Measurements from ENCODE around the gene SAGE1.
"Not testable (repeated sequence)": the region's sequence is repeated elsewhere in the genome, so short reads cannot be mapped to it uniquely, and the experiment has no call there.

The SAGE1 gene

GRCh38 chrX:135893294-135893817, at the start of gene SAGE1, which contains the start of gene CT45A10:
Gene SAGE1, plus strand, starts transcription at chrX:135893716. Its CDS starts 2,527 bp downstream, at chrX:135896243.
Gene CT45A10, minus strand, starts transcription at chrX:135893444. Its CDS starts 8,100 bp downstream, at chrX:135885344.
- no peaks in the 10 kb centered on the region for H3K36me3 ChIP-seq (replicated peaks)
- in situ Hi-C loops (cut with MboI; ENCODE audit: low sequenced_read_pairs), result no loop called here
- no peak within 1 kb of the TSS for H3K4me3 ChIP-seq
- no peaks in the 10 kb centered on the region for H3K4me1 ChIP-seq
- no peak for DNase-seq (ENCODE audit: low spot score in 2 of 2)
- 0 out of 2 replicates have a peak, but pooled peaks cover 10% of the 10 kb centered on the region for H3K27me3 ChIP-seq (ENCODE audit: low read depth)
- no peaks in the 10 kb centered on the region for H3K9me3 ChIP-seq

- H3K4me3 ChIP-seq; H3K9me3 ChIP-seq; H3K36me3 ChIP-seq (replicated peaks); H3K27me3 ChIP-seq (ENCODE audit: low read depth); H3K4me1 ChIP-seq; DNase-seq (ENCODE audit: low spot score in 2 of 2); in situ Hi-C loops (cut with MboI; ENCODE audit: low sequenced_read_pairs): not testable (repeated sequence)
Observed at GRCh38 chrX:135854438-135854837, 39.1 kb upstream of the SAGE1 start, which contains the start of gene CT45A8. Gene CT45A8, minus strand, starts transcription at chrX:135854538. Its CDS starts 3,755 bp downstream, at chrX:135850783.

GRCh38 chrX:135871712-135872111, 21.8 kb upstream of the SAGE1 start, which contains the start of gene CT45A9:
Gene CT45A9, minus strand, starts transcription at chrX:135871812. Its CDS starts 3,751 bp downstream, at chrX:135868061.
- in situ Hi-C loops (cut with MboI; ENCODE audit: low sequenced_read_pairs); H3K36me3 ChIP-seq (replicated peaks): not testable (repeated sequence)

GRCh38 chrX:135882741-135883140, 10.8 kb upstream of the SAGE1 start:
- DNase-seq (ENCODE audit: low spot score in 2 of 2); H3K4me3 ChIP-seq; H3K4me1 ChIP-seq; H3K9me3 ChIP-seq; H3K36me3 ChIP-seq (replicated peaks); H3K27me3 ChIP-seq (ENCODE audit: low read depth); in situ Hi-C loops (cut with MboI; ENCODE audit: low sequenced_read_pairs): not testable (repeated sequence)

More at GRCh38 chrX:135871712-135872111, 21.8 kb upstream of the SAGE1 start, which contains the start of gene CT45A9:
- H3K9me3 ChIP-seq; H3K27me3 ChIP-seq (ENCODE audit: low read depth); H3K4me3 ChIP-seq; DNase-seq (ENCODE audit: low spot score in 2 of 2); H3K4me1 ChIP-seq: not testable (repeated sequence)

GRCh38 chrX:135888230-135888629, 5.3 kb upstream of the SAGE1 start:
- H3K9me3 ChIP-seq; H3K4me3 ChIP-seq; H3K27me3 ChIP-seq (ENCODE audit: low read depth); in situ Hi-C loops (cut with MboI; ENCODE audit: low sequenced_read_pairs); H3K4me1 ChIP-seq; H3K36me3 ChIP-seq (replicated peaks); DNase-seq (ENCODE audit: low spot score in 2 of 2): not testable (repeated sequence)

GRCh38 chrX:135888976-135889375, 4.5 kb upstream of the SAGE1 start:
- in situ Hi-C loops (cut with MboI; ENCODE audit: low sequenced_read_pairs); H3K36me3 ChIP-seq (replicated peaks); H3K27me3 ChIP-seq (ENCODE audit: low read depth); H3K9me3 ChIP-seq; H3K4me3 ChIP-seq; H3K4me1 ChIP-seq: not testable (repeated sequence)
- DNase-seq (ENCODE audit: low spot score in 2 of 2), result peak; percentile 14 to 84

GRCh38 chrX:135890087-135890585, 3.4 kb upstream of the SAGE1 start:
- in situ Hi-C loops (cut with MboI; ENCODE audit: low sequenced_read_pairs), result no loop called here
- Histone ChIP-seq H3K4me3 (no peak overlapping the region), H3K9me3 (no peaks in the 10 kb centered on the region), H3K27me3 (ENCODE audit: low read depth) (0 out of 2 replicates have a peak, but pooled peaks cover 5% of the 10 kb centered on the region), H3K4me1 (no peaks in the 10 kb centered on the region), H3K36me3 (replicated peaks) (no peaks in the 10 kb centered on the region)
- DNase-seq (ENCODE audit: low spot score in 2 of 2), result no peak

- Histone ChIP-seq H3K27me3 (ENCODE audit: low read depth) (0 out of 2 replicates have a peak, but pooled peaks cover 10% of the 10 kb centered on the region), H3K36me3 (replicated peaks) (no peaks in the 10 kb centered on the region), H3K4me3 (no peak overlapping the region), H3K9me3 (no peaks in the 10 kb centered on the region), H3K4me1 (no peaks in the 10 kb centered on the region)
- in situ Hi-C loops (cut with MboI; ENCODE audit: low sequenced_read_pairs), result no loop called here
- no peak for DNase-seq (ENCODE audit: low spot score in 2 of 2)
Observed at GRCh38 chrX:135892781-135893180, 735 bp upstream of the SAGE1 start.

- DNase-seq (ENCODE audit: low spot score in 2 of 2), result no peak
- Histone ChIP-seq H3K36me3 (replicated peaks) (no peaks in the 10 kb centered on the region), H3K4me3 (no peak overlapping the region), H3K27me3 (ENCODE audit: low read depth) (peaks cover 7% of the 10 kb centered on the region), H3K9me3 (no peaks in the 10 kb centered on the region), H3K4me1 (no peaks in the 10 kb centered on the region)
- in situ Hi-C loops (cut with MboI; ENCODE audit: low sequenced_read_pairs), result no loop called here
Observed at GRCh38 chrX:135910251-135910650, 16.7 kb downstream of the SAGE1 start.

GRCh38 chrX:135914404-135914803, 20.9 kb downstream of the SAGE1 start:
- H3K4me1 ChIP-seq, result no peaks in the 10 kb centered on the region
- no peak for DNase-seq (ENCODE audit: low spot score in 2 of 2)
- no peaks in the 10 kb centered on the region for H3K9me3 ChIP-seq
- in situ Hi-C loops (cut with MboI; ENCODE audit: low sequenced_read_pairs), result no loop called here
- peaks cover 7% of the 10 kb centered on the region for H3K27me3 ChIP-seq (ENCODE audit: low read depth)
- no peak overlapping the region for H3K4me3 ChIP-seq
- H3K36me3 ChIP-seq (replicated peaks), result no peaks in the 10 kb centered on the region

GRCh38 chrX:135920516-135920915, 27.0 kb downstream of the SAGE1 start:
- H3K27me3 ChIP-seq (ENCODE audit: low read depth); H3K4me3 ChIP-seq; H3K4me1 ChIP-seq; H3K9me3 ChIP-seq; in situ Hi-C loops (cut with MboI; ENCODE audit: low sequenced_read_pairs); H3K36me3 ChIP-seq (replicated peaks); DNase-seq (ENCODE audit: low spot score in 2 of 2): not testable (repeated sequence)

GRCh38 chrX:135923353-135923752, 29.8 kb downstream of the SAGE1 start:
- in situ Hi-C loops (cut with MboI; ENCODE audit: low sequenced_read_pairs), result no loop called here
- no peaks in the 10 kb centered on the region for H3K9me3 ChIP-seq
- DNase-seq (ENCODE audit: low spot score in 2 of 2), result peak in 1 of 2 experiments; percentile 22
- no peaks in the 10 kb centered on the region for H3K4me1 ChIP-seq
- H3K4me3 ChIP-seq, result no peak overlapping the region
- no peaks in the 10 kb centered on the region; the same call in 1 of the 2 replicates for H3K27me3 ChIP-seq (ENCODE audit: low read depth)
- H3K36me3 ChIP-seq (replicated peaks), result no peaks in the 10 kb centered on the region

- Histone ChIP-seq H3K27me3 (ENCODE audit: low read depth) (no peaks in the 10 kb centered on the region; the same call in 1 of the 2 replicates), H3K4me3 (no peak overlapping the region), H3K4me1 (no peaks in the 10 kb centered on the region), H3K9me3 (no peaks in the 10 kb centered on the region), H3K36me3 (replicated peaks) (no peaks in the 10 kb centered on the region)
- in situ Hi-C loops (cut with MboI; ENCODE audit: low sequenced_read_pairs), result no loop called here
- DNase-seq (ENCODE audit: low spot score in 2 of 2), result no peak
Observed at GRCh38 chrX:135927897-135928296, 34.4 kb downstream of the SAGE1 start.

- no peaks in the 10 kb centered on the region for H3K4me1 ChIP-seq
- H3K27me3 ChIP-seq (ENCODE audit: low read depth), result no peaks in the 10 kb centered on the region
- no peaks in the 10 kb centered on the region for H3K9me3 ChIP-seq
- in situ Hi-C loops (cut with MboI; ENCODE audit: low sequenced_read_pairs), result no loop called here
- no peak overlapping the region for H3K4me3 ChIP-seq
- H3K36me3 ChIP-seq (replicated peaks), result no peaks in the 10 kb centered on the region
- peak; percentile 59 to 77 for DNase-seq (ENCODE audit: low spot score in 2 of 2)
Observed at GRCh38 chrX:135931644-135932487, 38.4 kb downstream of the SAGE1 start.
